ENCODE results near the gene ZBTB4. TPM values are rescaled to one million over a fixed set of nuclear protein-coding genes. Genes with fewer than 3 reads are reported as not detected.

The ZBTB4 gene
- total RNA-seq, 3 donors from 2014 or later (not counting 1 experiment from before 2014, with no cell fraction given): 64.0 to 72.5 (median 68.4) TPM

GRCh38 chr17:7436556-7437368 lies 42.7 kb downstream of the ZBTB4 start:
- Mint-ChIP-seq H3K27me3 (ENCODE audit: low read depth in 2 of 2) (peaks cover 18 to 30% of the 10 kb centered on the region in 2 donors), H3K27ac (peak overlapping the region; percentile 93 to 95), H3K4me3 (peak overlapping the region; percentile 91), H3K9me3 (no peaks in the 10 kb centered on the region), H3K36me3 (no peaks in the 10 kb centered on the region), H3K4me1 (peaks cover 29 to 49% of the 10 kb centered on the region in 2 donors)
- intact Hi-C loops (cut with micrococcal nuclease): loop anchor here (2.0 to 5.0 kb wide), 3 partner anchors 48 to 84 kb away; partner anchors contain the start of genes KCTD11 and POLR2A
- WGBS (ENCODE audit: insufficient coverage): 21% methylated on average over 92 of the region's 92 CpGs
- H3K36me3 ChIP-seq (ENCODE audit: control insufficient read depth, insufficient read depth, low read length): no peaks in the 10 kb centered on the region
- H3K9me3 ChIP-seq (ENCODE audit: control insufficient read depth, insufficient read depth, low read length): no peaks in the 10 kb centered on the region
- peak; percentile 64 to 85 (median 72) for ATAC-seq
- peak; percentile 96 for TF ChIP-seq CTCF (IDR thresholded peaks at IDR 0.05)
- H3K4me3 ChIP-seq (ENCODE audit: low read length): peak overlapping the region; percentile 50
- H3K27ac ChIP-seq (ENCODE audit: low read length): peak overlapping the region; percentile 73
- peaks cover 31% of the 10 kb centered on the region for H3K27me3 ChIP-seq (ENCODE audit: control insufficient read depth, insufficient read depth, low read length)
- peaks cover 57% of the 10 kb centered on the region for H3K4me1 ChIP-seq (ENCODE audit: control insufficient read depth, insufficient read depth, low read length)
- DNase-seq: peak; percentile 79 to 93

- Histone ChIP-seq H3K27me3 (ENCODE audit: control insufficient read depth, insufficient read depth, low read length) (peaks cover 26% of the 10 kb centered on the region), H3K4me1 (ENCODE audit: control insufficient read depth, insufficient read depth, low read length) (peaks cover 57% of the 10 kb centered on the region), H3K4me3 (ENCODE audit: low read length) (peak overlapping the region; percentile 50), H3K9me3 (ENCODE audit: control insufficient read depth, insufficient read depth, low read length) (no peaks in the 10 kb centered on the region), H3K27ac (ENCODE audit: low read length) (peak overlapping the region; percentile 73), H3K36me3 (ENCODE audit: control insufficient read depth, insufficient read depth, low read length) (no peaks in the 10 kb centered on the region)
- ATAC-seq (peak; percentile 25 to 41 (median 27)), DNase-seq (peak; percentile 50 to 79)
- peak overlapping the region; percentile 93 to 95 for H3K27ac Mint-ChIP-seq
- peak; percentile 30 for TF ChIP-seq CTCF (IDR thresholded peaks at IDR 0.05)
- H3K36me3 Mint-ChIP-seq: no peaks in the 10 kb centered on the region
- H3K4me3 Mint-ChIP-seq: peak overlapping the region; percentile 91
- 12% methylated on average over 49 of the region's 49 CpGs for WGBS (ENCODE audit: insufficient coverage)
- no peaks in the 10 kb centered on the region for H3K9me3 Mint-ChIP-seq
- peaks cover 10 to 24% of the 10 kb centered on the region in 2 donors for H3K27me3 Mint-ChIP-seq (ENCODE audit: low read depth in 2 of 2)
- H3K4me1 Mint-ChIP-seq: peaks cover 29 to 49% of the 10 kb centered on the region in 2 donors
- intact Hi-C loops (cut with micrococcal nuclease): loop anchor here (1.0 to 5.0 kb wide), 8 partner anchors 19 to 251 kb away; partner anchors contain the start of genes KCTD11, POLR2A, SENP3 and TMEM256
Observed at GRCh38 chr17:7435676-7436555, 43.5 kb downstream of the ZBTB4 start.

- H3K27me3 ChIP-seq (ENCODE audit: control insufficient read depth, insufficient read depth, low read length): no peaks in the 10 kb centered on the region
- ATAC-seq (no peak), DNase-seq (no peak)
- H3K4me1 ChIP-seq (ENCODE audit: control insufficient read depth, insufficient read depth, low read length): peaks cover 23% of the 10 kb centered on the region
- Mint-ChIP-seq H3K36me3 (no peaks in the 10 kb centered on the region), H3K27me3 (ENCODE audit: low read depth in 2 of 2) (no peaks in the 10 kb centered on the region), H3K4me1 (peaks cover 12 to 20% of the 10 kb centered on the region in 2 donors), H3K27ac (no peak overlapping the region), H3K9me3 (no peaks in the 10 kb centered on the region), H3K4me3 (no peak overlapping the region)
- H3K36me3 ChIP-seq (ENCODE audit: control insufficient read depth, insufficient read depth, low read length): no peaks in the 10 kb centered on the region
- WGBS (ENCODE audit: insufficient coverage): 96% methylated on average over 11 of the region's 11 CpGs
- TF ChIP-seq CTCF (IDR thresholded peaks at IDR 0.05): no peak
- no peaks in the 10 kb centered on the region for H3K9me3 ChIP-seq (ENCODE audit: control insufficient read depth, insufficient read depth, low read length)
- no peak overlapping the region for H3K27ac ChIP-seq (ENCODE audit: low read length)
- no peak overlapping the region for H3K4me3 ChIP-seq (ENCODE audit: low read length)
- intact Hi-C loops (cut with micrococcal nuclease): no loop called here
Observed at GRCh38 chr17:7432296-7432695, 47.1 kb downstream of the ZBTB4 start.
